ENCODE measurements around the gene OR8B4. TPM values are rescaled to one million over a fixed set of nuclear protein-coding genes. Genes with fewer than 3 reads are reported as not detected.

The OR8B4 gene
- total RNA-seq, 1 donor from 2014 or later = not detected

DNA sequence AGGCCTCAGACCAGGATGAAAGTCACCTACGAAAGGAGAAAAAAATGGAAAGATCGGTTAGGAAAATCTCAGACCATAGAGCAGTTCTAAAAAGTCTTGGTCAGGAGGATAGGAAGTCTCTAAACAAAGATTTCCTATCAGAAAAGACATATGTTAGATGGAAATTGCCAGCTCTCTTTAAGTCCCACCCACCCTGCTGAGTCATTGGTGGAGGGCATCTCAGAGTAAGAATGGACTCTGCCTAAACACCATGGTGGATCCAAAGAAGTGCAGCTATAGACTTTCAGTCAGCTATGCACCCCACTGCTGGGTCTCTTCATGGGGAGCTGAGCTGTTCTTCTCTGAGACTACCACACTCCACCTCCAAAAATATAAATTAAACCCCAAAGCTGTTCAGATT is 44.1 kb downstream of the OR8B4 start:
- Histone ChIP-seq H3K27me3 (ENCODE audit: control insufficient read depth, insufficient read depth, low read length) (no peaks in the 10 kb centered on the region), H3K36me3 (ENCODE audit: control insufficient read depth, insufficient read depth, low read length) (no peaks in the 10 kb centered on the region), H3K4me3 (ENCODE audit: low read depth, low read length) (no peak overlapping the region)
- FAIRE-seq = no peak
- DNase-seq (ENCODE audit: low read depth) = no peak
- TF ChIP-seq, protein P1, sequence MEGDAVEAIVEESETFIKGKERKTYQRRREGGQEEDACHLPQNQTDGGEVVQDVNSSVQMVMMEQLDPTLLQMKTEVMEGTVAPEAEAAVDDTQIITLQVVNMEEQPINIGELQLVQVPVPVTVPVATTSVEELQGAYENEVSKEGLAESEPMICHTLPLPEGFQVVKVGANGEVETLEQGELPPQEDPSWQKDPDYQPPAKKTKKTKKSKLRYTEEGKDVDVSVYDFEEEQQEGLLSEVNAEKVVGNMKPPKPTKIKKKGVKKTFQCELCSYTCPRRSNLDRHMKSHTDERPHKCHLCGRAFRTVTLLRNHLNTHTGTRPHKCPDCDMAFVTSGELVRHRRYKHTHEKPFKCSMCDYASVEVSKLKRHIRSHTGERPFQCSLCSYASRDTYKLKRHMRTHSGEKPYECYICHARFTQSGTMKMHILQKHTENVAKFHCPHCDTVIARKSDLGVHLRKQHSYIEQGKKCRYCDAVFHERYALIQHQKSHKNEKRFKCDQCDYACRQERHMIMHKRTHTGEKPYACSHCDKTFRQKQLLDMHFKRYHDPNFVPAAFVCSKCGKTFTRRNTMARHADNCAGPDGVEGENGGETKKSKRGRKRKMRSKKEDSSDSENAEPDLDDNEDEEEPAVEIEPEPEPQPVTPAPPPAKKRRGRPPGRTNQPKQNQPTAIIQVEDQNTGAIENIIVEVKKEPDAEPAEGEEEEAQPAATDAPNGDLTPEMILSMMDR (IDR thresholded peaks at IDR 0.05; ENCODE audit: insufficient read depth, low read length, severe bottlenecking) = no peak

GRCh38 chr11:124376280-124376679 is 48.4 kb downstream of the OR8B4 start:
- Histone ChIP-seq H3K36me3 (ENCODE audit: control insufficient read depth, insufficient read depth, low read length) (no peaks in the 10 kb centered on the region), H3K4me3 (ENCODE audit: low read depth, low read length) (no peak overlapping the region), H3K27me3 (ENCODE audit: control insufficient read depth, insufficient read depth, low read length) (no peaks in the 10 kb centered on the region)
- TF ChIP-seq, protein P1 (IDR thresholded peaks at IDR 0.05; ENCODE audit: insufficient read depth, low read length, severe bottlenecking) = no peak
- no peak for FAIRE-seq
- no peak for DNase-seq (ENCODE audit: low read depth)

Other genes starting within 250 kb of the OR8B4 start
- not detected in 2 replicates for gene OR10D3, start 241.5 kb downstream of the OR8B4 start, total RNA-seq
- not detected in 2 replicates for gene OR8G1, start 183.8 kb downstream of the OR8B4 start, total RNA-seq
- not detected in 2 replicates for gene OR8G5, start 168.5 kb downstream of the OR8B4 start, total RNA-seq
- not detected in 2 replicates for gene OR8D1, start 110.9 kb downstream of the OR8B4 start, total RNA-seq
- not detected in 2 replicates for gene OR8D2, start 104.7 kb downstream of the OR8B4 start, total RNA-seq
- gene OR8B2, start 40.4 kb downstream of the OR8B4 start, total RNA-seq = not detected in 2 replicates
- gene OR8B3, start 25.8 kb downstream of the OR8B4 start, total RNA-seq = not detected in 2 replicates
- not detected in 2 replicates for gene OR8B8, start 20.8 kb upstream of the OR8B4 start, total RNA-seq
- gene OR8B12, start 118.8 kb upstream of the OR8B4 start, total RNA-seq = not detected in 2 replicates
- not detected in 2 replicates for gene OR8A1, start 145.1 kb upstream of the OR8B4 start, total RNA-seq
- gene PANX3, start 186.6 kb upstream of the OR8B4 start, total RNA-seq = not detected in 2 replicates
- 21.9 and 28.0 TPM in 2 replicates for gene TBRG1, start 198.0 kb upstream of the OR8B4 start, total RNA-seq
- 9.0 and 10.8 TPM in 2 replicates for gene SIAE, start 248.9 kb upstream of the OR8B4 start, total RNA-seq
- gene SPA17, start 249.0 kb upstream of the OR8B4 start, total RNA-seq = 2.4 and 5.8 TPM in 2 replicates